ENCODE results near the gene PIEZO2.
"Not testable (repeated sequence)": the region's sequence is repeated elsewhere in the genome, so short reads cannot be mapped to it uniquely, and the experiment has no call there.

The PIEZO2 gene

DNA sequence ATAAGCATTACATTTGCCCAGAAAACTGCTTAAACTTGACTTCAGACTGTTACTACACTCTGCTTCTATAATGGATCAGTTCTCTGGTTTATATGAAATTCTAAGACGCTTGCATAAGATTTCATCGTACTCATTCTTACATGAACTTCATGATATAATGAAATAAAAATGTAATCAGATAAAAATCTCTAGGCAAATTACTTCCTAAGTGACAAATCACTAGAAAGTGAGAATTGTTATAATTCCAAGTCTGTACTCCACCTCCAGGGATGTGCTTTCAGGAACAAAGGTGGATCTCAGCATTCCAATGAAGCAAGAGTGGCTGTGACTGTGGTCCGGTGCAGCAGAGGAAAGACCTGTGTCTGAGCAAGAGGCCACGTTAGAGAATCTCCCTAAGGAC, 226.2 kb downstream of the PIEZO2 start:
- no peak for DNase-seq

DNA sequence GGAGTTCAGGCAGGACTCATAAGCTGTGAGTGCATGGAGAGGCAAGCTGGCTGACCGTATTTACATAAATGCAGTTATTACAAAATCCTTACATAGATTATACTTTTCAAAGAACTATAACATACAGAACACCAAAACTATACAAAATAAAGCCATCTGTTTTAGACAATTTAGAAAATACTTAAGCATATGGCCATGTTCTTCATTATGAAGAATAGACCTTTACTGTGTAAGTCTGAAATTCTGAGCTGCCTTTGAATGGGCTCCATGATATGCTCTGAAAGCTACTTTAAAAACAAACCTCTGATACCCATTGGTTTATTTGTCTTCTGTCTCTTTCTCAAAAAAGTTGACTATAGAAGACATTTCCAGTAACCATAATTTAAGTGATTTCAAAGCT, 226.7 kb downstream of the PIEZO2 start:
- not testable (repeated sequence) for DNase-seq

DNA sequence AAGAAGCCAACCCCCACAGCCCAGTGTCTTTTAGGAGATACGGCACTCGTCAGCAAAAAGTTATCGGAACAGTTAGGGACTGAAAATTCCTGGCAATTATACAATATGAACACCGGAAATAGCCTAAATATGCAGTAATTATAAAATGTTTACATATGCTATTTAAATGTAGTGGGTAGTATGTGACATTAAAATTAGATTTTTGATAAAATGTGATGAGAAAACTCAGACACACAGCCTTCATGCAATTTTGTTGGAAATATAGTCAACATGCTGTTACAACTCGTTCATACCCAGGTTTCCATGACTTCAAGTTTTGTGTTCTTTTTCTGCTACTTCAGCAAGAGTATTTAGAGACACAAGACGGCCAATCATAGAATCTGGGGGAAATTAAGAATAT, 229.1 kb downstream of the PIEZO2 start:
- not testable (repeated sequence) for DNase-seq

DNA sequence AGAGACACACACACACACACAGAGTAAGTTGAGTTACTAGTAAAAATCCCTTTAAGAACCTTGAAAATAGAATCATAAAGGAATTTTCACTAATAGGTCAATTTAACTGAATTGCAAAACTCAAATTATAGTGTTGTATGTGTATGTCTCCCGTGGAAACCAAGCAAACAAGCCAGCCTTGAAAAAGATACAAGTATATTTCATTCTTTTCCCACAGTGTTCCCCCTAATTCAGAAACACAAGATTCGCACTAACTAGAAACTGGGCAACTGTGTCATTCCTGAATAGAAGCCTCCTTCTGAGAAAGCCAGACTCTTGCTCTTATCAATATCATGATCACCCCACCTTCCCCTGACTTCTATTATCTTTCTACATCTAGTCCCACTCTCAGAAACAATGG, 229.5 kb downstream of the PIEZO2 start:
- no peak for DNase-seq

- DNase-seq: no peak
Observed at GRCh38 chr18:10916865-10917264, 232.5 kb downstream of the PIEZO2 start.

DNA sequence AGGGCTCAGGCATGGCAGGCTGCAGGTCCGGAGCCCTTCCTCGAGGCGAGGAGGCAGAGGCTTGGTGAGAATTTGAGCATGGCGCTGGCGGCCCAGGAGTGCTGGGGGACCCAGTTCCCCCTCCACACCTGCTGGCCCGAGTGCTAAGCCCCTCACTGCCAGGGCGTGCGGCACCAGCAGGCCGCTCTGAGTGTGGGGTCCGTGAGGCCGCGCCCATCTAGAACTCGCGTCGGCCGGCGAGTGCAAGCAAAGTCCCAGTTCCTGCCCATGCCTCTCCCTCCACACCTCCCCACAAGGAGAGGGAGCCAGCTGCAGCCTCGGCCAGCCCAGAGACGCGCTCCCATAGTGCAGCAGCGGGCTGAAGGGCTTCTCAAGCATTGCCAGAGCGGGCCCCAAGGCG, 233.0 kb downstream of the PIEZO2 start:
- no peak for DNase-seq

GRCh38 chr18:10915748-10916147, 233.6 kb downstream of the PIEZO2 start:
- DNase-seq: not testable (repeated sequence)

- not testable (repeated sequence) for DNase-seq
Observed at GRCh38 chr18:10914610-10915009, 234.8 kb downstream of the PIEZO2 start.

DNA sequence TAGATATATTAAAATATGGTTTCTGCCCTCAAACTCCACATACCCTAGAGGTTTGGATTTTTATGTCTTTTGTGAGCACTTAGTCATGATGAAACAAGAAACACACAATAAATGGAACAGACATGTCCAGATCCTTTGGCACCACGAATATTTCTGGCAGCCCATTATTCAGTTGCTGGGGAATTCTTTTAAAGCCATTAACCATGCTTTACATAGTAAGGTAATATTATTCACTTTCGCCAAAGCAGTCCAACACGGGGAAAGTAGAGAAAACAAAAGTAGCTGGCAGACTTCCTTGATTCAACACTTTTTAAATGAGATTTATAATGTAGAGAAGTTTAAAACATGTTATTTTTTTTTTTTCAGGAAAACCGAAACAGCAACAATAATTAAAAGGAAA, 235.4 kb downstream of the PIEZO2 start:
- DNase-seq: no peak

DNA sequence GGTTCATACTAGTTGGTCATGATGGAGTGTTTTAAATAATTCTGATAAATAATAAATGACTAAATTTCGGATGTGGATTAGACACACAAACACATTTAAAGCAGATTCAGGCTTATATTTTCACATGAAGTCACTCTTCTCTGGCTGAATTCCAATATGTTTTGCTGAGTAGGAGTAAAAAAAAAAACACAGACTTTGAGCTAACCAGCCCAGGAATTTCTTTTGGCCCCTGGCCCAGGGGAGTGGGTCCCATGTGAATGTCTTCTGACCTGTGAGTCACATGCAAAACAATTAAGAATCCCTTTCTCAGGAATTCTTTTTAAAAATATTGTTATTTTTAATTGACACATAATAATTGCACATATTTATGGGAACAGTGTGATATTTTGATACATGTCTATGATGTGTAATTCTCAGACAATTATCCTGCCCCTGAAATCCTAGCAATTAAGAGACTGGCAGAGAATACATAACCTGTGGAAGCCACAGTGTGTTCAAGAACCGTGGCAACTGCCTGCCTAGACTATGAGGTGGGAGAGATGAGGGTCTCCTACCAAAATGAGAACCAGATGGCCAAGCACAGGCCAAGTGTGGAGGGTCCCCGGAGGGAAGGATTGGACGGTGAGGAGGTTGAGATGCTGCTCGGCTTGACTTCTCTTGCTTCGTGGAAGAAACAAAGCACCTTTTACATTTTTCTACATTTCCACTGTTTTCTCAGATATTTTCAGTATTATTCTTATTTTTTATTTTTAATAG, 236.4 kb downstream of the PIEZO2 start:
- no peak for DNase-seq

DNA sequence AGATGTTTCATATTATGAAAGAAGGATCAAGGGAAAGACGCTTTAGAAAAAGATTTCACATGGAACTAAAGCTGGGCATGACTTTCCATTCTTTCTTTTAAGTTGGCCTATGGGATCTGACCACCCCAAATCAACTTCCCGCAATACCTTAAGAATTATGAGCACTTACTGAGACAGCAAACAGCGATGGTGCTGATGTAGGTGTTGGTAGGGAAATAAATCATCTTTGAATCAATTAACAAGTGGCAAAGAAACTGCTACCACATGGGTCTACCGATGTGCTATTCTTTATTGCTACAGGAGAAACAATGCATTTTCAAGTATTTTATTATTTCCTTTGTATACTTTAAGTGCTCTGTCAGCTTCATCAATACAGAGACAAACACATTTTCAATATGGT, 239.6 kb downstream of the PIEZO2 start:
- DNase-seq: no peak

- DNase-seq: no peak
Observed at GRCh38 chr18:10908760-10909159, 240.6 kb downstream of the PIEZO2 start.

DNA sequence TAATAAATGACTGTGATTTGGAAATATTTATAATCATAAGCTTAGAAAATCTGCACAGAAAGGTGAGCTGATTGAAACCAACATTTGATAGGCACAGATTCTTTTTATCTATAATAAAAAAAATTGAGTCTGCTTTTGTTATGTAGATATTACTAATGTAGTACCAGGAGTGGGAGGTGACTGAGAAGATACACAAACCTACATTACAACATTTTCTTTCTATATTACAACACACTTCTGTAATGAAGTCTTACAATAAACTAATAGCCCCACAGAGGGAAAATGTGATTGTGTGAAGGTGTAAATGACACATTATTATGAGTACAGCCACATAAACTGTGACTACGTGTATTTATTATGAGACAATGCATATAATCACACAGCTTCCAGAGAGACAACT, 241.6 kb downstream of the PIEZO2 start:
- DNase-seq: no peak

DNA sequence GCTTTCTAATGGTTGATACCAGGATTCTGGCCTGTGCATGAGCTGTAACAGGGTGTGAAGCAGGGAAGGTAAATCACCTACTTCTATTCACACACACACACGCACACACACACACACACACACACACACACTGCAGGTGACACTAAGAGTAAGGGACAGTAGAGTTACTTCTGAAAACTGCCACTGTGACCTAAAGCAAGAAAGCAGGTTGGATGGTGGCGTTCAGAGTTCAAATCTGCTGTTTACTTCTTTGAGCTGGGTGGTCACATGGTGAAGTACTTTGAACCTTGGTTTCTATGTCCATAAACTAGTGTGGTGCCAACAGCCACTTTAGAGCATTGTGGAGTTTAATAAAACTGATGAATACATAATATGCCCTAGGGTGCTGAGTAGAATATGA, 248.0 kb downstream of the PIEZO2 start:
- no peak for DNase-seq

DNA sequence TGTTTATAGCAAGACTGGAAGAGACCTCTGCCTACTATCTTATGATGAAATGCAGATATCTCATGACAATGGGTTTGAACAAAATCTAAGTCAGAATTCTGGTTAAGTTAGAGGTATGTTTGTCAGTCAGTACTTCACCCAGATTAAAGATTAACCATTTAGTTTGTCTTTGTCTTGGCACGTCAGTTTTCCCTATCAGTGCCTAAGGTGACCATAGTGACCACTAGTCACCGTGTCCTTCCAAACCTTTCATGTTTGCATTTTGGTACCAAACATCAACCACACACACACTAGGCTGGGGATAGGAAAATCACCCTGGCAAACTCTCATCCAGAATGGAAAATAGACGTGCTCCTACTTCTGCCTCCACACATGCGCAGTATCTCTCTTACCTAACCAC, 248.9 kb downstream of the PIEZO2 start:
- DNase-seq: no peak

DNA sequence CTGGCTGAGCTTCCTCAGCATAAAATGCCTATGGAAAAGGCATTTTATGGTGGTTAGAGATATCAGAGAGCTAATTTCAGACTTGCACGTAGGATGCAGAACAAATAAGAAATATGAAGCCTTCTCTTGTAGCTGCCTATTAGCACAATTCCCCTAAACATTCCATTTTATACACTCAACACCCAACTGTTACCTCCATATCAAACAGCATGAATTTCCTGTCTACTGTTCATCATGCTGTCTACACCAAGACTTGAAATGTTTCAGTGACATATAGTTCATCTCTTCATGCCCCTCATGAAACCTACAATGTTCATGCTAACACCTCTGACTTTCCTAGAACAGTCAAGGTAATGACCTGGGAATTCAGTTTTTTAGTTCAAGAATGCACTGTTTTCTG, 249.9 kb downstream of the PIEZO2 start:
- DNase-seq: no peak

DNA sequence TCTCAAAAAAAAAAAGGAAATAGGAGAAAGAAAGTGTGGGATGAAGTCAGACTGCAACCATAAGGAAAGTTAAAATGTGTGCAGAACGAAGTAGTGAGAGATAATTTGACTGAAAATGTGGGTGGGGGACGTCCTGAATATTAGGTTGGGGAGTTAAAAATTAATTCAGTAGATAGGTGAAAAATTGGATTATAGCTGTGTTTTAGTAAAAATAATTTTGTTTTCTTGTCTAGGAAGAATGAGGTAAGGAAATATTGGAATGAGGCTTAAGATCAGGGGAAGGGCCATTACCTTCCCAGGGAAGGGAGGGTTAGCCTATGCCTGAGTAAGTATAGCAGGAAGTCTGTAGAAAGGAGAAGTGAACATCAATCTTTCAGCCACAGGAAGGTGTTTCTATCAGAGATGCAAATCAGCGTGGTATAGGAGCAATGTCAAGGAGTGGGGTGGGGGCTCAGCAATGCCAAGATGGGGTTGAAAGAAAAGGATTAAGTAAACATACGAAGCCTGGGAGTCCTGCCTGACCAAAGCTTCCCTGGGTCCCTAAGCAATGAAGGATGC, 250.9 kb downstream of the PIEZO2 start:
- no peak for DNase-seq

GRCh38 chr18:10896851-10897250, 252.5 kb downstream of the PIEZO2 start:
- no peak for DNase-seq

DNA sequence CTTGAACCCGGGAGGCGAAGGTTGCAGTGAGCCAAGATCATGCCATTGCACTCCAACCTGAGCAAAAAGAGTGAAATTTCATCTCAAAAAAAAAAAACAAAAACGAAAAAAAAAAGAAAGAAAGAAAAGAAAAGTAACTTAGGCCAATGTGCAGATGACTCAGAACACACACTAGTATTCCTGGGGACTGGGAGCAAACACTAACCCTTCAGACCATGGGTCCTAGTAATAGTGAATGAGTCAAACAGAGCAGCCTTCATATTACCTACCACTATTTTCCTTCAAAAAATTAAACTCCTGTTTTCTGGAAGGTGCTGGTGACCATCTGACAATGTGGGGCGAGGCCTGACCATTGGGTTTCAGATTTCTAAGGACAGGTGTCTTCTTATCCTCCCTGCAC, 253.4 kb downstream of the PIEZO2 start:
- no peak for DNase-seq

- no peak for DNase-seq
Observed at GRCh38 chr18:10894501-10894900, 254.9 kb downstream of the PIEZO2 start.

GRCh38 chr18:10893761-10894160, 255.6 kb downstream of the PIEZO2 start:
- DNase-seq: no peak

GRCh38 chr18:10893196-10893595, 256.2 kb downstream of the PIEZO2 start:
- no peak for DNase-seq

DNA sequence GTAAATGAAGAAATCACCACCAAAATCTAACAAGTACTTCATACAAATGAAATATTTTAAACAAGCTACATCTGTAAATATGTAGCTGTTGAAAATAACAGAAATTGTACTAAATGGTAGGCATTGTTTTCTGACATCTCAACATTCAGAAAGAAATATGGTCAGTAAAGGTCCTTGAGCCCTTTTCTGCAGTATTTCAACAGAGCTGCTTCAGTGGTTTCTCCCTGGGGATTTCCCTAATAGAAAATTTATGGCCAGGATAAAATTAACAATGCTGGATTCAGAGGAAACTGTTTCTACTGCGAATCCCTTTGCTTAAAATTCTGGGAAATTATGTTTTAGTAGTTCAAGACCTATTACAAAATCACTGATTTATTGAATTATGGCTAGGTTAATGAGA, 256.6 kb downstream of the PIEZO2 start:
- no peak for DNase-seq

GRCh38 chr18:10890022-10890421, 259.3 kb downstream of the PIEZO2 start:
- no peak for DNase-seq

DNA sequence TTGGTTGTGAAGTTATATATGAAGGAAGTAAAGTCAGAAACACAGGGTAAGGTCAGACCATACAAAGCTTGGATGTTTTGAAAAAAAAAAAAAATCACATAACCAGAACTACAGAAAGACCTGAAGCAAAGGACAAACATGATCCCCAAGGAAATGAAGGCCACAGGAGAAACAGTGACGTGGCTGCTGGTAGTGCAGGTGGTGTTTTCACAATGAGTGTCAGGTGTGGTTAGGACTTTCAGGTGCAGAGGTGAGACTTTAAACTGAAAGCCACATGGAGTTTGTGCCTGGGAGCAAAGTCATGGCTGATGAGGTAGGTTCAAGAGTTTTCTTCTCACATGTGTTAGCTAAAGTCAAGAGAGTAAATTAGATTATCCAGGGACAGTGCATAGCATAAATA, 270.7 kb downstream of the PIEZO2 start:
- no peak for DNase-seq

Data from stimulated activated naive CD4-positive, alpha-beta T cell treated with Interleukin-2 at 50 U/mL for 16 hours (primary cell).